CD4-positive, alpha-beta T cell treated with Interleukin-12 subunit alpha and Interleukin-12 subunit beta, for 1 hour (primary cell): ENCODE results near the gene ACAP3.

ENCODE experiments used
- DNase-seq: peaks from one replicate; pipeline ENCODE4 v3.0.0-alpha.2; 2020

The ACAP3 gene, protein sequence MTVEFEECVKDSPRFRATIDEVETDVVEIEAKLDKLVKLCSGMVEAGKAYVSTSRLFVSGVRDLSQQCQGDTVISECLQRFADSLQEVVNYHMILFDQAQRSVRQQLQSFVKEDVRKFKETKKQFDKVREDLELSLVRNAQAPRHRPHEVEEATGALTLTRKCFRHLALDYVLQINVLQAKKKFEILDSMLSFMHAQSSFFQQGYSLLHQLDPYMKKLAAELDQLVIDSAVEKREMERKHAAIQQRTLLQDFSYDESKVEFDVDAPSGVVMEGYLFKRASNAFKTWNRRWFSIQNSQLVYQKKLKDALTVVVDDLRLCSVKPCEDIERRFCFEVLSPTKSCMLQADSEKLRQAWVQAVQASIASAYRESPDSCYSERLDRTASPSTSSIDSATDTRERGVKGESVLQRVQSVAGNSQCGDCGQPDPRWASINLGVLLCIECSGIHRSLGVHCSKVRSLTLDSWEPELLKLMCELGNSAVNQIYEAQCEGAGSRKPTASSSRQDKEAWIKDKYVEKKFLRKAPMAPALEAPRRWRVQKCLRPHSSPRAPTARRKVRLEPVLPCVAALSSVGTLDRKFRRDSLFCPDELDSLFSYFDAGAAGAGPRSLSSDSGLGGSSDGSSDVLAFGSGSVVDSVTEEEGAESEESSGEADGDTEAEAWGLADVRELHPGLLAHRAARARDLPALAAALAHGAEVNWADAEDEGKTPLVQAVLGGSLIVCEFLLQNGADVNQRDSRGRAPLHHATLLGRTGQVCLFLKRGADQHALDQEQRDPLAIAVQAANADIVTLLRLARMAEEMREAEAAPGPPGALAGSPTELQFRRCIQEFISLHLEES

DNA sequence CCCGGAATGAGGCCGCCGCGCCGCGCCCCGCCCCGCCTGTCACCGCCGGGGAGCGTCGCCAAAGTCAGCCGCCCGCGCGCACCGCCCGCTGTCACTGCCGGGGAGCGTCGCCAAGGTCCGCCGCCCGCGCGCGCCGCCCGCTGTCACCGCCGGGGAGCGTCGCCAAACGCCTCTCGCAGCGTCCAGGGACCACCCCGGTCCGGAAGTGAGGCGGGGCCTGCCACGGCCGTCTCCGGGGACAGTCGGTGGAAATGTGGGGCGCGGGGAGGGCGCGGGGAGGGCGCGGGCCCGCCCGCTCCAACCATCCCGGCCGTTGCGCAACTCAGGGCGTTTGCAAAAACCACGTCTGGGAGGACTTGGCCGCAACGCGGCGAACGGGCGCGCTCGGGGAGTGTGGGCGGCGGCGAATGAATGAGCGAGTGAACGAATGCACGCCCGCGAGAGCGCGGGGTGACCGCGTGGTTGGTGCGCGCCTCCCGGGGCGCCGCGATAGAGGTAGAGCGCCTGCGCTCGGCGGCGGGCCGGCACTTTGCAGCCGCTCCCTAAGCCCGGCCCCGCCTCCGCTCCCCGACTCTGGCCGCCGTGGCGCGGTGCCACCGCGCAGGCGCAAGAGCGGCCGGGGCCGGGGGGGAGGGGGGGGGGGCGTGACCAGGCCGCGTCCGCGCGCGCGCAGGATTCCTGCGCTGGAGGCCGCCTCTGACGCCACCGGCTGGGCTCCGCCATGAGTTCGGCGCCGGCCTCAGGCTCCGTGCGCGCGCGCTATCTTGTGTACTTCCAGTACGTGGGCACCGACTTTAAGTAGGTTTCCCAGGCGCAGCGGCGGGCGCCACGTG, at the start of gene ACAP3, which contains the start of gene PUSL1:
ACAP3 (minus strand) TSS at position 8 of the 833 bp plus-strand sequence. CDS start 115 bp downstream, outside the sequence.
PUSL1 (plus strand) TSS at position 675 of the 833 bp plus-strand sequence; CDS start at position 722, 47 bp downstream.
- peak; percentile 91 for DNase-seq

DNA sequence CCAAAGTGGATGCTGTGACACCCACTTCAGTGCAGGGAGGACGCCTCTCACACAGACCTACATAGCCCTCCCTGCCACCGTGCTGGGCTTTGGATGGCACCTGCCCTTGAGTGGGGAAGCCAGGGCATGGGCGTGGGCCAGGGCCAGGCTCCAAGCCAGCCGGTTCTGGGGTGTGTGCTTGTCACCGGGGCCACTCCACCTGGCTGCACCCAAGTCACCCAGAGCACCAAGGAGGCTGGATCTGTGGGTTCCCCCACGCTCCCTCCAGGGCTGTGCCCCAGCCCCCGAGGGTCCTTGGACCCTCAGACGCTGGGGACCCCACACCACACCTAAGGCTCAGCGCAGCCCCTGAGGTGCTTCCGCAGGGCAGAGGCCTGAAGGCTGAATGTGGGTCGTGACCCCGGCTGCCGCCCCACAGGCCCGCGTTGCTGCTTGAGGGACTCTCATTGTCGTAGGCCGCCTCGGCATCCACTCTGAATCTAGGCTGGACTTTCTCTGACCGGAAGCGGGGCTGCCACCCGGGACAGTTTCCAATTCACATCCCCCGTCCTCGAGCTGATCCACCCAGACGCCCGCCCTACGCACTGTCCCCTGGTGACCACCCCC, 49.2 kb upstream of the ACAP3 start:
- no peak for DNase-seq

DNA sequence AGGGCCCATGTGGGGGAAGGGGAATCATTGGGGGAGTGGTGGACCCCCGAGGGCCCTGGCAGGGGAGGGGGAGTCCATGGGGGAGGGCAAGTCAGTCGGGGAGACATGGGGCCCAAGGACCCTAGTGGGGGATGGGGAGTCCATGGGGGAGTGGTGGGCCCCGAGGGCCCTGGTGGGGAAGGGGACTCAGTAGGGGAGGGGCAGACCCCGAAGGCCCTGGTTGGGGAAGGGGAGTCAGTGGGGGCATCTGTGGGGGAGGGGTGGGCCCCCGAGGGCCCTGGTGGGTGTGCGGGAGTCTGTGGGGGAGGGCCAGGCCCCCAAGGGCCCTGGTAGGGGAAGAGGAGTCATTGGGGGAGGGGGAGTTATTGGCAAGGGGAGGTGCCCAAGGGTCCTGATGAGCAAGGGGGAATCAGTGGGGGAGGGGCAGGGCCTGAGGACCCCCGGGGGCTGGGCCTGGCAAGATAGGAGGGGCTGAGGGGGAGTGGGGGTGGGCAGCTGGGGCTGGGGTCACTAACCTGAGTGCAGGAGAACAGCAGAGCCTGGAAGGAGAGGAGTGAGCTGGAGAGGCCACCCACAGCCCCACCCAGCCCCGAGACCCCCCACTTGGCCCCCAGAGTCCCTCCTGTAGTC, 48.6 kb upstream of the ACAP3 start:
- no peak for DNase-seq

DNA sequence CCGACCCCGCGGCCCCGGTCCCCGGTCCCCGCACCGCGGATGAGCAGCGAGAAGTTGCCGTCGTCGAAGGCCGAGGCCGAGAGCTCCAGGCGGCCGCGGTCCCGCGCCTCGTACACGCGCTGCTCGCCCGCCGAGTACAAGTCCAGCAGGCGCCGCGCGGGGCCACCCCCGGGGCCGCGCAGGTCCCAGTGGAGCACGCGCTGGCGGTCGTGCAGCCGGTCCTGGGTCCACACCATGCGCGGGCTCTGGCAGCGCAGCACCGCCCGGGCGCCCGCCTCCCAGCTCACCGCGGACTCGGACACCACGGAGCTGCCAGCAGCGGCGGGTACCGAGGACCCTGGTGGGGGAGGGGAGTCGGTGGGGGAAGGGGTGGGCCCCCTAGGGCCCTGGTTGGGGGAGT, 47.7 kb upstream of the ACAP3 start:
- no peak for DNase-seq

DNA sequence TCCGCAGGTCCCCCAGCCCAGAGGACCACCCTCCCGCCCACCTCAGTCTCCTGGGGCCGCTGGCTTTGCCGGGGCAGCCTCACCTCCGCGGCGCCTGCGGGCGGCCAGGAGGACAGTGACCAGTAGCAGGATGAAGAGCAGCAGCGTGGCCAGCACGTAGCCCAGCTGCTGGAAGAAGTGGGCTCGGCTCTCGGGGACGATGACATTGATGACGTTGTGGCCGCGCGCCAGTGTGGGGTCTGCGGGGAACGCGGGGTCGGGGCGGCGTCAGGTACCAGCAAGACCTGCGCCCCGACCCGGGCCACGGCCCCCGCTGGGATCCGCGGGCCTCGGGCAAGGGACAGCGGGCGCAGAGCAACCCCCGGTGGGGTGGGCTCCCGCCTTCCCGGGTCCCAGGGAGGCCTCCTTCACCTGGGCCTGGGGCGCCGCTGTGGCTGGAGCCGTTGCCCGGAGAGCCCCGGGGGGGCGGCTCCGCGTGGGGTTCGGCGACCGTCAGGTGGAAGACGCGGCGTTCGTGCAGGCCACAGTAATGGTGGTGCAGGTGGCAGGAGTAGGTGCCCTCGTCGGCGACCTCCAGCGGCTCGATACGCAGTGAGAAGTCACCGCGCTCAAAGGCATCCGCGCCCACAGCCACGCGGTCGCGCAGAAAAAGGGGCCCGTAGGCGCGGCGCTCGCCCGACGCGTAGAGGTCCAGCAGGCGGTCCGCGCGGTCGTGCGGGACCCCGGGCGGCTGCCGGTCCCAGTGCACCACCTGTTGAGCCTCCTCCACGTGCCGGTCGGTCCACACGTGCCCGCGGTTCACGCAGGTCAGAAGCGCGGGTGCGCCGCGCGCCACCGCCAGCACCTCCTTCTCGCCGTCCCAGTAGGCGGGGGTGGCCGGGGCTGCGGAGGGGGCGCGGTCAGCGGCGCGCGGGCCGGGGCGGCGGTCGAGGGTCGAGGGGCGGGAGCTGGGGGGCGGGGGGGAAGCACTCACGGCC, 46.8 kb upstream of the ACAP3 start:
- DNase-seq, result peak; percentile 37

DNA sequence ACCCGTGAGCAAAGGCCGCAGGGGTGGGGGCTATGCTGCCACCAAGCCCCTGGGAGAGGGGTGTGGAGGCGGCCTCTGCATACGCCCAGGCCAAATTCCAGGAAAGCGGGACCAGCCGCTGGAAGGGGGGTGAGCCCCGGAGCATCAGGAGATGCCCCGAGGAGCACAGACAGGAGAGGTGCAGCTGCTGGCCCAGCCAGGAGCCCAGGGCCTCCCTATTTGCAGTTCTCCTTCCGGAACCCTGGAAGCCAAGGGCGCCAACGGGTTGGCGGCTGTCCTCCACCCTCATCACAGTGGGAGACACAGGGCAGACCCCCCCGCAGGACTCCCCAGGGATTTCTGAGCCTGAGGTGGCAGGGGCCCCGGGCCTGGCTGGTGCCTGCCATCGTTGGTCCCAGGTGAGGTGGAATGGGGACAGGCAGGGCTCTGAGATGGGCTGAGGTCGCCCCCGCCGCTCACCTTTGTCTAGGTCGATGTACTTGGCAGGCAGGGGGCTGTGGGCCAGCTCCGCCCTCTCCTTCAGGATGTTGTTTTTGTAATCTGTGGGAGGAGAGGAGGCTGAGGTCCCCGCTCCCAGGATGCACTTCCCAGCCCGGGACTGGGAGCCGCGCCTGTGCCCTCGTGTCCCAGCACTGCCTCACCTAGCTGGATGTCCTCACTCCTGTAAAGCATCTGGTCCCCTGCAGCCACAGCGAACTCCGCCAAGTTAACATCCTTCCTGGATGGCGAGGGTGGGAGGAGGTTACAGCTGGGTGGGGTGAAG, 45.8 kb upstream of the ACAP3 start:
- DNase-seq, result no peak

DNA sequence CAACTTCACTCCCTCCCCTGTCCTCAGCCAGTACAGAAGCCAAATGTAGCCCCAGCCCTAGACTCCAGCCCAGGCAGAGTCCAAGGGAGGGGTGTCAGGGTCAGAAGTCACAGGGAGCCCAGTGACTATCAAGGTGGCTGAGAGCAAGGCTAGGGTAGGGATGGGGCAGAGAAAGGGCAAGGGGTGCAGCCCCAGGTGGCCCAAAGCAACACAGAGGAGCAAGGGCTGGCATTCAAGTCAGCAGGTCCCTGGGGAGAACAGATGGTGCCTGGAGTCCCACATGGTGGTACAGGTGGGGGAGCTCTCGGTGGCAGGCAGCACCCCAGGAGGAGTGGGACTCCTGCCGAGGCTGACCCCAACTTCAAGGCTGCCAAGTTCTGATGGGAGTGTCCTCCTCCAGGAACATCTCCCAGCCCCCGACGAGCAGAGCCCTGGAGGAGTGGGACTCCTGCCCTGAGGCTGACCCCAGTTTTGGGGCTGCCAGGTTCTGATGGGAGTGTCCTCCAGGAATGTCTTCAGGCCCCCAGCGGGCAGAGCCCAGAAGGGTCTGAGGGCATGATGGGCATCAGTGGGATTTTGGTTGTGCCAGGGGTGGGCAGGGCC, 45.2 kb upstream of the ACAP3 start:
- DNase-seq, result no peak

DNA sequence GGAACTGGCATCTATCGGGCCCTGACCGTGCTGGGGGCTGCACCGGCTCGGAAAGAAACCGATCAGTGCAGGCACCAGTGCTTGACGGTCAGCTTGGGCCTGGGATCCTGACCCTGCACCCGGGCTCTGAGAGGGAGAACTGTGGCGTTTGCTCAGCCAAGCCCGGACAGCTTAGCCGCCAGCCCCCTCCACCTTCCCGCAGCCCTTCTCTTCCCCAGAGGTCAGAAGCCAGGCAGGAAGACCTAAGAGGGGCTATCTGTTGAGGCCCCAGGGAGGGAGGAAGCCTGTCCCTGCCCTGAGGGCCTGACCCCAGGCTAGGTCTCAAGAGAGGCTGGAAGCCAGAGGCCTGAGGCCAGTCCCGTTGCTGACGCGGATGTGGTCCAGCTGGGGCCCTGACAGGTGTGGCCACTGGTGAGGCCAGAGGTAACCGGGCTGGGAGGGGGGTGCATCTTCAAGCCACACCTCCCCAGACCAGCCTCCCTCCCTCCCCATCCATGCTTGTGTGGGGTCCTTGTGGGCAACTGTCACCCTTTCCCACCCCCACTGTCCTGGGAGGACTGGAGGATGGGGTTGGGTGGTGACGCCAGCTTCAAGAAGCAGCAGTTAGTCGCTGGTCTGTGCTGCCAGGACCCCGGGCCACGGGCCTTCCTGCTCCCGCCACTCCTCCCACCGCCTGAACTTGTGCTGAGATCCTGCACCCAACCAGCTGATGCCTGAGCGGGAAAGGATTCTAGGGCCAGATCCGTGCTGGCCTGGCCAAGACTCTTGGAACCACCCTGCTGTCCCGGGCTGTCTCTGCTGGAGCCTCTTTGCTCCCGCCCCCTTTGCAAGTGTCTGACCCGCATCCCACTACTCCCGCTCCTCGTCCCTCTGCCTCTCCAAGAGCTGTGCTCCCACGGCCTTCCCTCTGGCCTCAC, 44.0 kb upstream of the ACAP3 start:
- no peak for DNase-seq

DNA sequence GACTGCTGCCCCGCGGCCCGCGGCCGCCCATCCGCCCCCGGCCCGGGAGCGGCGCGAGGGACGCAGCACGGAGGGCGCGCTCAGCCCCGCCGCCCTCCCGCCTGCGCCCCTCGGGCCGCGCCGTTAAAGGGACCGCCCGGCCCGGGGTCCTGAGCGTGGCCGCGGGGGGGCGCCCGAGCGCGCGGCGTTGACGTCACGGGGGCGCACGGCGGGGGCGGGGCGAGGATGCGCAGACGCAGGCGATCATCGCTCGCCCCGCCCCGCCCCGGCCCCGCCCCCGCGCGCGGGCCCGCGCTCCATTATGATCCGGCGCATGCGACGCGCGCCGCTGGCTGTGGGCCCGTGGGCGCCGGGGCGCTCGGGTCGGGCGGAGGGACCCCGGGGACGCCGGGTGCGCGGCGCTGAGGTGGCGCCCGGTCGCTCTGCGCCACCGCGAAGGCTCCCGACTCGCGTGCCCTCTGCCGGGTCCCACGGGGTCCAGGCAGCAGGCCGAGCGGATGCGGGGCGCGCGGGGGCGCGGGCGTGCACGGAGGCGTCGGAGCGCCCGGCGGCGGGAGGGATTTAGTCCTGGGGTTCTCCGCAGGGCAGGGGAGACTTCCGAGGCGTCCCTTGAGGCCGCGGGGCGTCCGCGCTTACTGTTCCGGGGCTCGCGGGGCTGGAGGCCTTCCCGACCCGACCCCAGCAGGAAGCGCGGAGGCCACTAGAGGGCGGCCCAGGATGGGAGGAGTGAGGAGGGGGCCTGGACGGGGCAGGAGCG, 41.7 kb upstream of the ACAP3 start, which contains the start of gene DVL1:
DVL1 (minus strand) TSS at position 163 of the 757 bp plus-strand sequence. CDS start 353 bp downstream, outside the sequence.
- DNase-seq, result peak; percentile 74

DNA sequence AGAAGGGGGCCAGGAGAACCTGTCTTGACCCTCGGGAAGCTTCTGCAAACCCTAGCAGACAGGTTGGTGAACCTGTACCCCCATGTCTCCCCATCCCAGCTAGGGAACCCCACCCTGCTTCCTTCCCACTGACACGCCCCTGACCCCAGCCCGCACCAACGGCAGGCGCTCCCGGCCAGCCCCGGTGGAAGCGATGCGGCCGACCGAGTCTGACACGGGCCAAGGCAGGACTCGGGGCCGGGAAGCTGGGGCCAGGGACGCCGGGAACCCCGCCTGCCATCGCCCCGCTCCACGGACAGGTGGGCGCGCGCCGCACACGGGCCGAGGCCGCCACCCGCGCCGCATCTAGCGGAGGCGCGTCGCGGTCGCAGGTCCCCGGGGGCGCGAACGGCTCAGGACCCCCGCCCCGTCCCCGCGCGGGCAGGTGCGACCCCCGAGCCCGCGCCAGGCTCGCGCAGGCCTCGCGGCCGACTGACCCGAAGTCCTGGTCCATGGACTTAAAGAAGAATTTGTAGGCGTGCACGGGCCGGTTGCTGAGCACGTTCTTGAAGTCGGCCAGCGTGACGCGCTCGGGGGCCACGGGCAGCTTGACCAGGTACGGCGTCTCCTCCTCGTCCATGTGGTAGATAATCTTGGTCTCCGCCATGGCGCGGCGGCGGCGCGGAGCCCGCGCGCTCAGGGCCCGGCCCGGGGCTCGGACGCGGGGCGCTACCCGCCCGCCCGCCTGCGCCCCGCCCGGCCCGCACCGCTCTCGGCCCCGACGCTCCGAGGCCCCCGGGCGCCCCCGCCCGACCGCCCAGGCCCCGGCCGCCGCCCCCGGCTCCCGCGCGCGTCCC, 40.9 kb upstream of the ACAP3 start:
- no peak for DNase-seq

DNA sequence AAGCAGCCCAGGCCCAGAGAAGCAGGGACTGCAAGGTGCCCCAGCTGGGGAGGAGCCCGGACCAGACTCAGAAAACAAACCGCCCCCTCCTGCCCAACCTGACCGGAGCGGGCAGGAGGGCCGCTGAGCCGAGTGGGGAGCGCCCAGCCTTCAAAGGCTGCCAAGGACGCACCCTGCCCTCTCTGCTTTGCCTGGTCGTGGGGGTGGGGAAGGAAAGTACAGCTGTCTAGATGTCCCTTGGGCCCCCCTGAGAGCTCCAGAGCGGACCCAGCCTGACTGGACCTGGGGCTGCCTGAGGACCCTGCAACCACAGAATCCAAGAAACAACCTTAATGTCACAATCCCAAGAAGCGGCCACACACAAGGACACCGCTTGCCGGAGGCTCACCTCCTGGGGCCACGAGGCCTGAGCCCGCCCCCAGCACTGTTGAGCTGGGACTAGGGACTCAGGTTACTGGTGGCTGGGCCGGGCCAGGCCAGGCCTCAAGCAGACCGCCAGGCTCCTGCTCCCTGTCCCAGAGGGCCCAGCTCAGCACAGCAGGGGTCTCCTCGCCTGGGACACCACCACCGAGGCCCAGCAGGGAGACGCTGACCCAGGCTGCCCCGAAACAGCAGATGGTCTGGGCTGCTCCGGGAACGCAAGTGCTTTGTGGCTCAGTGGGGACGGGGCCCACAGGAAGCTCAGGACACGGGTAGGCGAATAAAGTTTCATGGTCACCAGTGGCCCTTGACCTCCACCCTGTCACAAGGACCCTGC, 40.1 kb upstream of the ACAP3 start:
- DNase-seq, result no peak

DNA sequence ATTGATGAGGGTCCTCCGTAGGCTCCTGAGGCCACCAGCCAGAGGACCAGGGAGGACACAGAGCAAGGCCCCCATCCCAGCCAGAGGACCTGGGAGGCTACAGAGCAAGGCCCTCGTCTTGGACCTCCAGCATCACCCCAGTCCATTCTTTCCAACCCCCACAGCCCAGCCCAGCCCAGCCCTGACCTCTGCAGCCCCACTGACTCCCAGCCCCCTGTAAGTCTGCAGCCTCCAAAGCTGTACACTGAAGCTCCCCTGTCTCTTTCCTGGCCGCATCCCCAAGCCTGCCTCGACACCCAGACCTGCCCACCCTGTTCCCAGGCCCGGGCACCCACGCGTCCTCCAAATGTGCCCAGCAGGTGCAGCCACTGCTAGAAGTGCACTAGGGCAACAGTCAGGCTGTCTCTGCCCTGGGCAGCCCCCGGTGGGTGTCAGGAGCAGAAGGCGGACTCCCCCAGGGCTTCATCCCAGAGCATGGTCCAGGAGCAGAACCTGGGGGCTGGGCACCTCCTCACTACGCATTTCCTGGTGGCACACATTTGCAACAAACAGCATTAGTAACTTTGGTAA, 39.4 kb upstream of the ACAP3 start:
- DNase-seq, result no peak

DNA sequence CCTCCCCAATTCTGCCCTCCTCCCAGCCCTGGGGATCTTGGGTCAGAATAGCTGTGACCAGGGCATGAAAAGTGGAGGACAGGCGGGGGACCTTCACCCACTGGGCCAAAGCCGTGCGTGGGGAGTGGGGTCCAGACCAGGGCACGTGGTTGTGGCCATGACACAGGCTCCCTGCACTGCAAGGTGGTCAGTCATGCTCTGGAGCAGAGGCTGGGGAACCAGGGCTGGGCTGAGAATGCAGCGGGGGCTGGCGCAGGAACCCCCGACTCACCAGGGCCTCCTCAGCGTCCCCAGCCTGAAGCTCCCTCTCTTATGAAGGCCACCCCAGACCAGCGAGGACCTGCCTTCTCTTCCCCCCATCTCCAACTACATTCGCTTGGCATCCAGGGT, 38.8 kb upstream of the ACAP3 start:
- DNase-seq, result no peak

DNA sequence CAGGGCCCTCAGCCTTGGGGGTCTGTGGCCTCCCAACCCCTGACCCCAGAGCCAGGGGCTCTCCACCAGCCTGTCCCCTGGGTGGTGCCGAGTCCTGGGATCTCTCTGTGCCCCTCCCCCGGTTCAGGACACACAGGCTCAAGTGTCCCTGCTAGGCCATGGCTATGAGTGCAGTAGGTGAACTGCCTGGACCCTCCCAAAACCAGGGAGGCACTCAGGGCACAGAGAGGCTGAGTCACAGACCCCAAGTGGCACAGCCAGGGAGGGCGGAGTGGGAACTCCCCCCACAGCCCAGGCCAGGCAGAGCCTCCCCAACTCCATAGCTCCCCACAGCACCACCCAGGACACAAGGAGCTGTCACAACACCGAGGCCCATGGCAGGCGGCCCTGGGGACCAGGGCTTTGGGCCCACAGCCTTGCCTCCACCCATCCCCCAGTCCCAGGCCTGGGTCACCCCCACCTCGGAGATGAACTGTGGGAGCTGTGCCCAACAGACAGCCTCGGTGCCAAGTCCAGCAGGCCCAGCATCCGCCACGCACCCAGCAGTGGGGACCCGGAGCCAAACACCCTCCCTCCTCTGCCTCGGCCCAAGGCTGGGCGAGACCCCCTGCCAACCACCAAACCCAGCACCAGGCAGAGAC, 38.2 kb upstream of the ACAP3 start:
- no peak for DNase-seq

DNA sequence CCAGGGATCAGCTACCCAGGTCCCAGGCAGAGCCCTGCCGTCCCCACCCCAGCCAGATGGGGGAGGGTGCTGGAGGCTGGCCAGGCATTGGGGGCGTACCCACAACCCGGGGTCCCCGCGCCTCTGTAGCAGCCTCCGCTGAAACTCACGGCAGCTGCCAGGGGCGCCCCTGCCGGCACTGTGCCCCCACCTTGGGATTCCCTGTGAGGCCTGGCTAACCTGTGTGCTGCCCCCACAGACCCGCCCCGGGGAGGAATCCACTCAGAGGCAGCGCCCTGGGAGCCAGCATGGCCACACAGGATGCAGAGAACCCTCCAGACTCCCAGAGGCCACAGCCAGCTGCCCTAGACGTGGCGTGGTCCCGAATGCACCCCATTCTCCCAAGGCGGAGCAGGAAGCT, 37.7 kb upstream of the ACAP3 start:
- DNase-seq, result no peak
